IMR-90 (cell line): ENCODE results near the gene HRAS. TPM values are rescaled to one million over a fixed set of nuclear protein-coding genes. Genes with fewer than 3 reads are reported as not detected.
A peak's percentile ranks its signal among the peaks of the same experiment; 100 is the strongest.

Experiments
- ATAC-seq: fragments of 200-7000 bp; cut with Tn5 transposase; 2 replicates; pipeline ENCODE4 v1.9.1; 2020; ENCODE audit warnings: low read depth, mild to moderate bottlenecking, moderate library complexity
- BruUV-seq: library from RNA; stranded (reverse); fragments of 400-500 nt; replicated peaks from 2 replicates; lab custom pipeline; 2021; lab: Mats Ljungman, UMichigan
- CTCF ChIA-PET: fragments of 300-600 bp; formaldehyde crosslinking; extraction: SDS; loops from one replicate; lab custom pipeline; 2021; ENCODE audit warnings: antibody characterized with exemption; lab: Yijun Ruan, JAX
- POLR2A ChIA-PET: fragments of 300-600 bp; sonication (Branson Sonifier 250); formaldehyde crosslinking; loops from one replicate; lab custom pipeline; 2022; ENCODE audit warnings: antibody characterized with exemption; ENCODE audit not compliant: unreplicated experiment; lab: Charles Lee
- DNase-seq: peaks from one replicate; pipeline ENCODE4 v3.0.0; 2013
- H2AFZ ChIP-seq: replicated peaks from 2 replicates; pipeline ENCODE3; 2013; ENCODE audit warnings: low read length, mild to moderate bottlenecking; ENCODE audit not compliant: poor library complexity
- H2AK5ac ChIP-seq: 2 replicates; pipeline ENCODE4 v1.6.1; 2013; ENCODE audit warnings: low read depth, low read length, inconsistent platforms
- H2AK9ac ChIP-seq: replicated peaks from 2 replicates; pipeline ENCODE3; 2013; ENCODE audit warnings: mild to moderate bottlenecking, low read depth, low read length, moderate library complexity; ENCODE audit not compliant: poor library complexity
- H2BK120ac ChIP-seq: 2 replicates; pipeline ENCODE4 v1.6.1; 2013; ENCODE audit warnings: low read depth, low read length, inconsistent platforms
- H2BK15ac ChIP-seq: 3 replicates; pipeline ENCODE4 v1.6.1; 2013; ENCODE audit warnings: low read depth, low read length, inconsistent platforms
- H2BK20ac ChIP-seq: 2 replicates; pipeline ENCODE4 v1.6.1; 2013; ENCODE audit warnings: low read depth, mild to moderate bottlenecking, inconsistent platforms, low read length, moderate library complexity
- H2BK5ac ChIP-seq: 2 replicates; pipeline ENCODE4 v1.6.1; 2013; ENCODE audit warnings: mild to moderate bottlenecking, low read depth, low read length, inconsistent platforms; ENCODE audit not compliant: poor library complexity, severe bottlenecking
- H3K14ac ChIP-seq: replicated peaks from 2 replicates; pipeline ENCODE4 v1.6.1; 2013; ENCODE audit warnings: low read depth, low read length, inconsistent platforms
- H3K18ac ChIP-seq: 2 replicates; pipeline ENCODE4 v1.6.1; 2013; ENCODE audit warnings: low read depth, low read length, control low read depth
- H3K23ac ChIP-seq: 2 replicates; pipeline ENCODE4 v1.6.1; 2013; ENCODE audit warnings: low read depth, low read length, inconsistent platforms
- H3K27ac ChIP-seq: 2 replicates; pipeline ENCODE4 v1.5.1; 2013; ENCODE audit warnings: mild to moderate bottlenecking, control low read depth, low read length; ENCODE audit not compliant: insufficient read depth
- H3K27me3 ChIP-seq: 2 replicates; pipeline ENCODE4 v1.6.1; 2013; ENCODE audit warnings: low read length; ENCODE audit not compliant: control insufficient read depth, insufficient read depth
- H3K36me3 ChIP-seq: 2 replicates; pipeline ENCODE4 v1.6.1; 2013; ENCODE audit warnings: low read length, mixed read lengths; ENCODE audit not compliant: control insufficient read depth, insufficient read depth
- H3K4ac ChIP-seq: 2 replicates; pipeline ENCODE4 v1.6.1; 2013; ENCODE audit warnings: low read depth, low read length, inconsistent platforms
- H3K4me1 ChIP-seq: 2 replicates; pipeline ENCODE4 v1.6.1; 2013; ENCODE audit warnings: low read length, mixed read lengths; ENCODE audit not compliant: control insufficient read depth, insufficient read depth
- H3K4me2 ChIP-seq: 2 replicates; pipeline ENCODE4 v1.6.1; 2013; ENCODE audit warnings: low read depth, mild to moderate bottlenecking, control low read depth, low read length, moderate library complexity
- H3K4me3 ChIP-seq: 2 replicates; pipeline ENCODE4 v1.5.1; 2013; ENCODE audit warnings: low read depth, mild to moderate bottlenecking, control low read depth, low read length, moderate library complexity; ENCODE audit not compliant: insufficient read depth
- H3K56ac ChIP-seq: 2 replicates; pipeline ENCODE4 v1.6.1; 2013; ENCODE audit warnings: low read length, inconsistent platforms; ENCODE audit not compliant: insufficient read depth; ENCODE audit errors: extremely low read depth
- H3K79me1 ChIP-seq, 2 experiments: 2 replicates each; pipeline ENCODE4 v1.6.1; 2013; ENCODE audit warnings: low read length in 2 of 2, inconsistent platforms in 1 of 2, low read depth in 1 of 2
- H3K9ac ChIP-seq: 2 replicates; pipeline ENCODE4 v1.6.1; 2013; ENCODE audit warnings: low read depth, low read length, control low read depth
- H3K9me1 ChIP-seq: 2 replicates; pipeline ENCODE4 v1.6.1; 2013; ENCODE audit warnings: low read length, inconsistent platforms; ENCODE audit not compliant: insufficient read depth
- H3K9me3 ChIP-seq: 2 replicates; pipeline ENCODE4 v1.6.1; 2013; ENCODE audit warnings: low read length; ENCODE audit not compliant: control insufficient read depth, insufficient read depth
- H4K20me1 ChIP-seq: 2 replicates; pipeline ENCODE4 v1.6.1; 2013; ENCODE audit warnings: low read length, inconsistent platforms; ENCODE audit not compliant: insufficient read depth
- H4K5ac ChIP-seq: 2 replicates; pipeline ENCODE4 v1.6.1; 2013; ENCODE audit warnings: mild to moderate bottlenecking, low read depth, low read length, control low read depth
- H4K8ac ChIP-seq, 2 experiments: 2 replicates each; pipeline ENCODE4 v1.6.1; 2013; ENCODE audit warnings: low read depth in 2 of 2, low read length in 2 of 2, control low read depth in 1 of 2, inconsistent platforms in 1 of 2
- H4K91ac ChIP-seq: 2 replicates; pipeline ENCODE4 v1.6.1; 2013; ENCODE audit warnings: low read depth, low read length, inconsistent platforms; ENCODE audit not compliant: insufficient read depth
- CEBPB ChIP-seq: IDR thresholded peaks from 2 replicates; pipeline ENCODE4 v1.6.1; 2012; ENCODE audit warnings: low read depth, low read length, improper control_type of control experiment
- WGBS, 2 experiments: methylation state at CpG; one replicate each; pipeline versions ENCODE4 v1.1.5 to v1.1.7; 2013; ENCODE audit warnings: missing lambda C conversion rate in 2 of 2; ENCODE audit not compliant: insufficient read length in 1 of 2; ENCODE audit errors: extremely low coverage in 2 of 2; 5-methylcytosine and 5-hydroxymethylcytosine counted together
- dilution Hi-C: fragments of 300-500 bp; cut with HindIII; formaldehyde crosslinking; loops from one replicate; pipeline ENCODE4 v1.14.3; 2018; ENCODE audit warnings: low sequenced_read_pairs; ENCODE audit not compliant: unreplicated experiment
- in situ Hi-C: fragments of 300-500 bp; cut with MboI; formaldehyde crosslinking; loops from 3 replicates; pipeline ENCODE4 v1.14.3; 2019; ENCODE audit warnings: low sequenced_read_pairs, inconsistent platforms, mixed read lengths
- intact Hi-C: fragments of 100-400 bp; cut with micrococcal nuclease; formaldehyde crosslinking; loops from 2 replicates; pipeline ENCODE4 v1.10.0; 2022
- polyA plus RNA-seq, 3 experiments: library from polyadenylated mRNA; depleted of rRNA; stranded (reverse); fragments of >200 nt; gene quantifications; 2 replicates each; pipeline ENCODE4 v1.2.3, GENCODE V29; 2012; ENCODE audit warnings: low replicate concordance in 1 of 3
- total RNA-seq: library from RNA; depleted of rRNA; stranded (reverse); fragments of >200 nt; gene quantifications from 2 replicates; pipeline ENCODE4 v1.2.3, GENCODE V29; 2012

The HRAS gene
- total and polyA plus RNA-seq, 2 of the 4 experiments (the other 2 are of a cell fraction) = 108 to 123 TPM

DNA sequence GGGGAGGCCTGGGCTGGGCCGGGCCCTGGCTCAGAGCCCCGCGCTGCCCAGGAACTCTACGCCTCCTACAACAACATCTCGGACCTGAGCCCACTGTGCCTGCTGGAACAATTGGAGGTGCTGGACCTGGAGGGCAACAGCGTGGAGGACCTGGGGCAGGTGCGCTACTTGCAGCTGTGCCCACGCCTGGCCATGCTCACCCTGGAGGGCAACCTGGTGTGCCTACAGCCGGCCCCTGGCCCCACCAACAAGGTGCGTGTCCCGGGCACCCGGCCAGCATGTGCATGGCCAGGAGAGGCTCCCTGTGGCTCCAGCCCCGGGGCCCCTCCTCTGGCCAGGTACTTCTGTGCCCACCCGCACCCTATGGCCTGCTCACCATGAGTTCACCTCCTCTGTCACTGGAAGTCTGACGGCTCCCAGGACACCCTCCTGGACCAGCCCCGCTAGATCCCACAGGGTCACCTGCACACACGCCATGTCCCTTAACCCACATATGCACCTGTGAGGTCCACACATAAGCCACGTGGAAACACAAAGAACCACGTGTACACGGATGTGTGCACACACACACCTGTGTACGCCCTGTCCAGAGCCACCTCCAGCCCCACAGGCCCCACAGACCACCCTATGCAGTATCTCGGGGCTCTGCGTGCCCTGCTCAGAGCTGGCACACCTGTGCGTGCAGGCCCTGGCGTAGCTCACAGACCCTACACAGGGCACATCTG is 14.8 kb upstream of the HRAS start:
- TF ChIP-seq CEBPB = no peak
- no peak overlapping the region for H3K4me2 ChIP-seq
- H2BK20ac ChIP-seq = no peak overlapping the region
- no peak overlapping the region for H2BK5ac ChIP-seq
- no peak overlapping the region for H3K18ac ChIP-seq
- 90% methylated on average over 11 of the region's 25 CpGs; no CpG with 5 or more reads in 1 of the 2 experiments for WGBS, 2 experiments
- no peak overlapping the region for H3K9ac ChIP-seq
- H3K23ac ChIP-seq = no peak overlapping the region
- H3K9me3 ChIP-seq = no peaks in the 10 kb centered on the region
- no peak overlapping the region for H2BK15ac ChIP-seq
- ATAC-seq (no peak), DNase-seq (no peak)
- no peaks in the 10 kb centered on the region for H4K20me1 ChIP-seq
- in situ Hi-C loops = no loop called here
- H3K27me3 ChIP-seq = peaks cover 18% of the 10 kb centered on the region
- no peak overlapping the region for H3K27ac ChIP-seq
- H3K14ac ChIP-seq = no peak overlapping the region
- no peak overlapping the region for H2AFZ ChIP-seq
- H3K36me3 ChIP-seq = peaks cover 2% of the 10 kb centered on the region; the same call in 1 of the 2 replicates
- H2AK9ac ChIP-seq = peak overlapping the region; percentile 37
- dilution Hi-C loops = no loop called here
- H3K4me3 ChIP-seq = no peak overlapping the region
- POLR2A ChIA-PET = no interaction called here
- no peak overlapping the region for H3K56ac ChIP-seq
- peaks cover 1% of the 10 kb centered on the region; the same call in 1 of the 2 replicates for H3K4me1 ChIP-seq
- CTCF ChIA-PET = no interaction called here
- H3K4ac ChIP-seq = no peak overlapping the region
- H4K5ac ChIP-seq = no peak overlapping the region
- H2AK5ac ChIP-seq = no peak overlapping the region
- H4K8ac ChIP-seq = no peak overlapping the region
- no peak overlapping the region for H4K91ac ChIP-seq
- no peak overlapping the region for H2BK120ac ChIP-seq
- intact Hi-C loops = loop anchor here (10.0 kb wide), 1 partner anchor 175 kb away; no protein-coding TSS in a partner anchor
- BruUV-seq = no TSS peak
- H3K79me1 ChIP-seq = no peaks in the 10 kb centered on the region
- no peaks in the 10 kb centered on the region for H3K9me1 ChIP-seq
